Lower leg skin (tissue), 3 donors: ENCODE results near the gene MED17.

Source experiments
- CTCF ChIP-seq, 3 donors: fragments of 450-650 bp; IDR thresholded peaks; one replicate each; pipeline ENCODE4 v1.5.1; 2016; ENCODE audit warnings: antibody characterized with exemption in 3 of 3, mild to moderate bottlenecking in 3 of 3, moderate library complexity in 2 of 3
- POLR2A ChIP-seq, 2 donors: fragments of 450-650 bp; IDR thresholded peaks; one replicate each; pipeline ENCODE4 v1.6.1; 2016 to 2017; ENCODE audit warnings: antibody characterized with exemption in 2 of 2, mild to moderate bottlenecking in 1 of 2, moderate library complexity in 1 of 2

- TF ChIP-seq POLR2A (IDR thresholded peaks at IDR 0.05) (no peak), CTCF (IDR thresholded peaks at IDR 0.05) (no peak)
Measured at GRCh38 chr11:93737904-93738612, 46.0 kb upstream of the MED17 start.
